ENCODE results near the gene ZNF486.

- TF ChIP-seq POLR2A (IDR thresholded peaks at IDR 0.05), result no peak
- TF ChIP-seq, protein P1, sequence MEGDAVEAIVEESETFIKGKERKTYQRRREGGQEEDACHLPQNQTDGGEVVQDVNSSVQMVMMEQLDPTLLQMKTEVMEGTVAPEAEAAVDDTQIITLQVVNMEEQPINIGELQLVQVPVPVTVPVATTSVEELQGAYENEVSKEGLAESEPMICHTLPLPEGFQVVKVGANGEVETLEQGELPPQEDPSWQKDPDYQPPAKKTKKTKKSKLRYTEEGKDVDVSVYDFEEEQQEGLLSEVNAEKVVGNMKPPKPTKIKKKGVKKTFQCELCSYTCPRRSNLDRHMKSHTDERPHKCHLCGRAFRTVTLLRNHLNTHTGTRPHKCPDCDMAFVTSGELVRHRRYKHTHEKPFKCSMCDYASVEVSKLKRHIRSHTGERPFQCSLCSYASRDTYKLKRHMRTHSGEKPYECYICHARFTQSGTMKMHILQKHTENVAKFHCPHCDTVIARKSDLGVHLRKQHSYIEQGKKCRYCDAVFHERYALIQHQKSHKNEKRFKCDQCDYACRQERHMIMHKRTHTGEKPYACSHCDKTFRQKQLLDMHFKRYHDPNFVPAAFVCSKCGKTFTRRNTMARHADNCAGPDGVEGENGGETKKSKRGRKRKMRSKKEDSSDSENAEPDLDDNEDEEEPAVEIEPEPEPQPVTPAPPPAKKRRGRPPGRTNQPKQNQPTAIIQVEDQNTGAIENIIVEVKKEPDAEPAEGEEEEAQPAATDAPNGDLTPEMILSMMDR (IDR thresholded peaks at IDR 0.05), result no peak
- no peak for TF ChIP-seq POLR2AphosphoS5 (IDR thresholded peaks at IDR 0.05; ENCODE audit: insufficient read depth in 1 of 2, low read depth in 1 of 2)
Observed at GRCh38 chr19:20162821-20163220, 4.2 kb upstream of the ZNF486 start.
